HG03135 (cell line): Measurements from ENCODE around the gene SLC1A3.
"Not testable (repeated sequence)": the region's sequence is repeated elsewhere in the genome, so short reads cannot be mapped to it uniquely, and the experiment has no call there.

ENCODE experiments used
- ATAC-seq: cut with Tn5 transposase; IDR thresholded peaks from one replicate; pipeline ENCODE4 v1.9.1; 2021; ENCODE audit warnings: mild to moderate bottlenecking, moderate library complexity; ENCODE audit not compliant: unreplicated experiment

Gene SLC1A3

DNA sequence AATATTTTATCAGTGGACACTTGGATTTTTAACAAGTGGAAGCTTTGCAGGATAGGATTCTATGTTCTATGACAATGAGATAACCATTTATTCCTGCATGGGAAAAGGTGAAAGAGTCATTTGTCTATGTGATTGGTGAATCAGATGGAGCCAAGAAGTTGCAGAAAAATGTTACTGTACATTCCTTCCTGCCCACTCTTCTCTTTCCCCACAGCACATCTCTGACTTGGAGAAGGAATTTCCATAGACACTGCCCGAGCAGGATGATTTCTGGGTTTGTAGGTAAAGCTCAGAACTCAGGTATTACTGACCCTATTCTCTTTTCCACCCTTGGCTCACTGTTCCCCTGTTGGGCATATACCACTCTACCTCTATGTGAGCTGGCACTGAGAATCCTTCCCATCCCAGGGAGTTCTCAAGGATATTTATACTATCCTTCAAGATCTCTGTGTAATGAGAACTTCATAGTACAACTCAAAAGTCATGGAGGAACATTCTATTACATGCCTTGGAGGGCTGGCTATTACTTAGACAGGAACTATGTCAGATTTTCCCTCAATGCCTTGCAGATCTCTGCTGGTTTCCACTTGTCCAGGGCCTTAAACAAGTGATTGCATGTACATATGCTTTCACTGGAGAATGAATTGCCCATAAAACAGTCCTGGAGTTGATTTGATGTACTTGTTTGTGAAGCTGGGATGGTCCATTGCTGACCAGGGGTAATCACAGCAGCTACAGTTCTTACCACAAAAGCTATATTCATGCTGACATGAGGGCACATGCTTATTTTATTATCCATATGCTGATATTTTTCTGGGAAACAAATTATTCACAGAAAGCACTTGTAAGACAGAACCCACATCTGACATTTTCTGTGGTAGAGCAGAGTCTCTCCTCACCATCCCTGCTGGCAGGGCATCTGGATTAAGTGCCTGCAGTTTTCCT lies 24.1 kb downstream of the SLC1A3 start:
- no peak for ATAC-seq

GRCh38 chr5:36631154-36631553 lies 24.7 kb downstream of the SLC1A3 start:
- no peak for ATAC-seq

DNA sequence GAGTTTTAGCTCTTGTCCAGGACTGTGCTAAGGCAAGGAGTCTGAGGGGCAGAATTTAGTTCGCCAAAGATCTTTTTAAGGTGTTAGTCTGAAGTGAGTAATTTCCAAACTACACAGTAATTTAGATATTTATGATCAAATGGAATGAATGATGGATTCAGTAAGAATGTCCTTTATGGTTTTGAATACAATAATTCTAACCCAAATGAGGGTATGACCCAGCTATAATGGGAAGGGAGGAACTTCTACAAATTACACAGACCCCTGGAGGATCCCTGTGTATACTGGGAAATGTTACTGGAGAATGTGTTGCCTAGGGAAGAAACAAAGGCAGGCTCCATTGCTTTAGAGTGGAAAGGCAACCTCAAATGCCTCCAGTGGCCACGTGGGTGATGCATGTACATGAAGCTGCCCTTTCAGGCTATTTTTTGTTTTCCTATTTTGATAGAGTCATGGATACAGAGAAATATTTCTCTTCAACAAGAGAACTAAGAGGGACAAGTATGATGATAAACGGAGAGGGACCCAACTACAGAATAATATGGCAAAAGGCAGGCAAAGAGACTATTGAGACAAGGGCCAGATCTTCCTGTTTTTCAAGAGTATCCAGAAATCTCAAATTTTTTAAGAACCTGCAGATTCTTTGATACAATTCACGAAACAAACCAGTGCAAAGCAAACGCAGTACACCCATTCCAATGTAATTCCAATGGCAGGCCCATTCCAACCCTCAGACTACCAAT lies 25.4 kb downstream of the SLC1A3 start:
- ATAC-seq, result no peak

- ATAC-seq, result no peak
These were observed 25.9 kb downstream of the SLC1A3 start for GRCh38 chr5:36632363-36632664.

- ATAC-seq, result no peak
These were observed 29.4 kb downstream of the SLC1A3 start for GRCh38 chr5:36635721-36636390.

GRCh38 chr5:36637101-36637500 lies 30.7 kb downstream of the SLC1A3 start:
- ATAC-seq, result no peak

GRCh38 chr5:36637516-36637915 lies 31.1 kb downstream of the SLC1A3 start:
- ATAC-seq, result no peak

GRCh38 chr5:36638056-36638455 lies 31.6 kb downstream of the SLC1A3 start:
- ATAC-seq, result no peak

- no peak for ATAC-seq
These were observed 34.5 kb downstream of the SLC1A3 start for GRCh38 chr5:36640949-36641348.

- ATAC-seq, result no peak
These were observed 35.0 kb downstream of the SLC1A3 start for GRCh38 chr5:36641431-36641830.

- no peak for ATAC-seq
These were observed 35.7 kb downstream of the SLC1A3 start for GRCh38 chr5:36642089-36642488.

DNA sequence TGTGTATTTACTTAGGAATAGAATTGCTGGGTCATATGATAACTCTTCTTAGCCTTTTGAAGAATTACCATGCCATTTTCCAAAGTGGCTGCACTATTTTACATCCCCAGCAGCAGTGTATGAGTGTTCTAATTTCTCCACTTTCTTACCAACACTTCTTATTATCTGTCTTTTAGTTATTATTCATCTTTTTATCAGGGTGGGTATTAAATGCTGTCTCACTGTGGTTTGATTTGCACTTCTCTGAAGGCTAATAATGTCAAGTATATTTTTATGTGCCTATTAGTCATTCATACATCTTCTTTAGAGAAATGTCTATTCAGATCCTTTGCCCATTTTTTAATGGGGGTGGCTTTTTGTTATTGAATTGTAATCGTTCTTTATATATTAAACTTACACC lies 36.8 kb downstream of the SLC1A3 start:
- ATAC-seq, result no peak

- ATAC-seq, result not testable (repeated sequence)
These were observed 37.4 kb downstream of the SLC1A3 start for GRCh38 chr5:36643841-36644240.

DNA sequence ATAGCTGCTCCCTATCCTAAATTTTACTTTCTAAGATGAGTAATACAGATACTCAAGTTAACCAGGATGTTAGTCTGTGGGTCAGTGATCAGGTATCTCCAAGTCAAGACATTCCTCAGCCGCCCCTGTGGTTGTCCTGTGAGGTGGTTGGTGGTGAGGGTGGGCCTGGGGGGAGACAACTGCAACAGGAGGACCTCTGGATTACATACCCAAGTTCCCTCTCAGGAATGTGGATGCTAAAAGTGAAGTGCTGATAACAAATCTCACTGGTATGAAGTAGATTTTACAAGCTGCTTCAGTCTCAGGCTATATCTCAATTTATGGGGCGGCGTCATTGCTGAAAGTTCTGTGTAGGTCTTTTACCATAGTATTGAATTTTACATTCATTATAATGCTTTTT lies 38.3 kb downstream of the SLC1A3 start:
- ATAC-seq, result no peak

GRCh38 chr5:36646100-36646499 lies 39.7 kb downstream of the SLC1A3 start:
- ATAC-seq, result no peak

DNA sequence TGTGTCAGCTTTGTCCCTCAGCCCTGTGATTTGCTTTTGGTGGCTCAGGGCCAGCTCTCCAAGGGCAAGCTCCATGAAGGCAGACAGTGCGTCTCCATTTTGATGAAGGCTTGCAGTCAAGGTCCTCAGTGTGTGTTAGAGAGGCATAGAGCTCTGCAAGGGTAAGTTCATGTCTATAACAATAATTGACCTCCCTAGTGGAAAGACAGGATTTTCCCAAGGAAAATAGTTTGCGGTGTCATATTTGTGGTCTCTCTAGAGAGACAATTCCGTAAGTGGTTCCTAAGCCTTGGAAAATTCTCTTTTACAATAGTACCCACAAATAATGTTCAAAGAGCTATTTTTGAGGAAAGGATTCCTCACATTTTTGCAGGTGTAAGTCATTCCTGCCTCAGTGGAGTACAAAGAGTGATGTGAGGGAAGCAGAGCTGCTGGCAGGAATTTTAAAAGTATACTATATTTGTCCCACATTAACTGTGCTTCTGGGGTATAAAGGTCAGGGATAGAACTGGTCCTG lies 40.2 kb downstream of the SLC1A3 start:
- no peak for ATAC-seq

- no peak for ATAC-seq
These were observed 40.6 kb downstream of the SLC1A3 start for GRCh38 chr5:36647046-36647445.

GRCh38 chr5:36648426-36648825 lies 42.0 kb downstream of the SLC1A3 start:
- ATAC-seq, result no peak

DNA sequence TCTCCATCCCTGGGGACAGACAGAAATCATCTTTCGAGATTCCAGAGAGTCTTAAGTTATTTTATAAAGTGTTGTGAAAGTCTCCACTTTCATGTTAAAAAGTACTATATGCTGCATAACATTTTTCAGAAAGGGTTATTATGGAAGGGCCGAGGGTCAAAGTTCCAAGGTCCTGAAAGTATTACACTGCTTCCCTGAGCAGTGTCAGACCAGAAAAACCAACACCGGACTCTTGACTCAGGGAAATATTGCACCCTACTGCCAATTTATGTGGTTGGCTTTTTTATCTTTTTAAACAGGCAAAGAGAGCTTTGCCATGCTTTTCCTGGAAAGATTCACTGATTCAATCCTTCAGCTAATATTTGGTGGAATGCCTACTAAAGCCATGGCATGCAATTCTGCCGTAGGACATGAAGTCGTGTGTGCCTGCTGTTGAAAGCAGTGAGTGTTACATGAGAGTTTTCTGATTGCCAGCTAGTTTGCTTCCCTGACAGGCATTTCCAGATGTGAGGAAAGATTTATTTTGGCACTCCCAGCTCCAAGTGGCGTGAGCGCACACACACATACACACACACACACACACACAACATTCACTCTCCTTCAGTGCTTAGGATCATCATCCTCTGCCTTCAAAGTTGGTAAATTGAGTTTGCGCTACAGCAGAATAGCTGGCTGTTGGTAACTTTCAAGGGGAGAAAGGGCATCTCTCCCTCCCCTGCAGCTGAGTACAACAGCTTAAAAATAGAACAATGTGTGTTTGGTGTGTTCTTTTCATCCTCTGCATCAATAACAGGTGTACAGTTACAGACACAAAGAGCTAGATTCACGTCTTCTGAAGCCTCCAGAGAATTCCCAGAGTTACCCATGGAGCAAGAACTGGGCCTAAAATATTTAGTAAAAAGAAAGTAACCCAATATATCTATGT lies 45.6 kb downstream of the SLC1A3 start:
- ATAC-seq, result no peak

DNA sequence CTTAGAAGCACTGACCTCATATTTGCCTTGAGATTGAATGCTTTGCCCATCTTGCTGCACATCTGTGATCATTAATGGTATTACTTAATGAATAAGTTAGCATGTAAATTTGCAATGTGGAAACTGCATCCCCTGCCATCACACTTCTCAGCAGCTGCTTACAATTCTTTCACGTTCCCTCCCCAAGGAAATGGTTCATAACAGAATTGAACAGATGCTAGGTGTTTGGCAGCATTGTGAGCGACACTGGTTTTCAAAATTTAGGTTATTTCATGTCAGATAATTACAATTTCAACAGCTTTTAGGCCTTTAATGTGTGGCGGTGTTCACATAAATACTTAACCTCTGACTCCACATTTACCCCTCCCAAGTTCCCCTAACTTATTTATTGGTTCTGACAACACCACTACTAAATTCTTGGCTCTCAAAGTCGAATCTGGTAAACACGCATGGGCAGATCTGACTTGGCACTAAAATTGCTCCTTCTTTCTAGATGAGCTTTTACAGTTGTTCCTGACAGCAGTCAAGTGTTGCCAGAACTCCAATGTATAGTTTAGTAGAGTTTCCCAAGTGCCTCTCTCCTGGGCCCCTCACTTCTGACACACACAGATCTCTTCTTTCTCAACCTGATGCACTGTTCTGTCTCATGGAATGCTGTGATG lies 46.8 kb downstream of the SLC1A3 start:
- no peak for ATAC-seq
